GM12873 (cell line): Measurements from ENCODE around the gene AP5Z1.

Source experiments
- CTCF ChIP-seq: IDR thresholded peaks from 2 replicates; pipeline ENCODE4 v1.5.1; 2012; ENCODE audit warnings: low read depth, mild to moderate bottlenecking, moderate library complexity, low read length, control low read depth; ENCODE audit not compliant: insufficient read depth; ENCODE audit errors: missing control alignments

The AP5Z1 gene

DNA sequence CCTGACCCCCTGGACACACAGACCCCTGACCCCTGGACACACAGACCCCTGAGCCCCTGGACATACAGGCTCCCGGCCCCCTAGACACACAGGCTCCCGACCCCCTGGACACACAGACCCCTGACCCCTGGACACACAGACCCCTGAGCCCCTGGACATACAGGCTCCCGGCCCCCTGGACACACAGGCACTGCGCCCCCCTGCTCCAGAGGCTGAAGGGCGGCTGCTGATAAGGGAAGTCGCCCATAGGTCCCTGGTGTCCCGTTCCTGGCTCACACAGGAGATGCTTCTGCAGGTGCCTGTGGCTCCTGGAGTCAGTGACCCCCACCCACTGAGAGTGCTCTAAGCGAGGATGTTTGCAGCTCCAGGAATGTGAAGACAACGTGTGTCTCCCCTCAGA is 3.7 kb upstream of the AP5Z1 start:
- no peak for TF ChIP-seq CTCF

DNA sequence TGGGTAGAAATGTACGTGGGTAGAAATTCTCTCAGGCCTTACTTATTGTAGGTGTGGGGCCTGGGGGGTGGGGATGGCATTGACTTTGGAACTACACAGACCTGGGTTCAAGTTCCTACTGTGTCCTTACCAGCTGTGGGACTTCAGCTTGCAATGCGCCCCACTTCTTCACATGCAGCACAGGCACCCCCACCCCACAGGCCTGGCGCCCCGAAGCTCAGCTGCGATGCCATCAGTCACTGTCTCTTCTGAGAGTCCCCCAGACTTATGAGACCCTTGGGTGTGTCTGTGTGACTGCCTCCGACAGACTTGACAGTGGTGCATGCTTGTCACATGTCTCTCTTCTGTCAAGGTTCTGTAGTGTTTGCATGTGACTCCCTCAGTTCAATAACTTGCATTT is 3.1 kb upstream of the AP5Z1 start:
- no peak for TF ChIP-seq CTCF

DNA sequence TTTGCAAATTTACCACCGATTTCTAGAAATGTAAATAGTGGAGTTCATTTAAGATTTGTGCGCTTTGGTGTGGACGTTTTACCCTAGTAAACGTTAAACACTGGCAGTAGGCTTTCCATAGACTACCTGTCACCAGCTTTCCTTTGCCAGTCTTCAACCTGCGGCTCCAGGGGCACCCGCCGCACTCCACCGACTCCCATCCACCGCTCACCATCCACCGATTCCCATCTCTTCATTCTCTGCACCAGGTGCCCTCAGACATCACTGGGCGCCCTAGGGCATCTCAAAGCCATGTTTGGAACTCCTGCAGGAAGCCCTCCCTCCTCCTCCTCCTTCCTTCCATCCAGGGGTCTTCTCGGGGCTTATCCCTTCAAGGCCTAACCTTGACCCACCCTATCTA is 1.4 kb upstream of the AP5Z1 start:
- no peak for TF ChIP-seq CTCF

- no peak for TF ChIP-seq CTCF
Observed at GRCh38 chr7:4774658-4775249, 669 bp upstream of the AP5Z1 start.

DNA sequence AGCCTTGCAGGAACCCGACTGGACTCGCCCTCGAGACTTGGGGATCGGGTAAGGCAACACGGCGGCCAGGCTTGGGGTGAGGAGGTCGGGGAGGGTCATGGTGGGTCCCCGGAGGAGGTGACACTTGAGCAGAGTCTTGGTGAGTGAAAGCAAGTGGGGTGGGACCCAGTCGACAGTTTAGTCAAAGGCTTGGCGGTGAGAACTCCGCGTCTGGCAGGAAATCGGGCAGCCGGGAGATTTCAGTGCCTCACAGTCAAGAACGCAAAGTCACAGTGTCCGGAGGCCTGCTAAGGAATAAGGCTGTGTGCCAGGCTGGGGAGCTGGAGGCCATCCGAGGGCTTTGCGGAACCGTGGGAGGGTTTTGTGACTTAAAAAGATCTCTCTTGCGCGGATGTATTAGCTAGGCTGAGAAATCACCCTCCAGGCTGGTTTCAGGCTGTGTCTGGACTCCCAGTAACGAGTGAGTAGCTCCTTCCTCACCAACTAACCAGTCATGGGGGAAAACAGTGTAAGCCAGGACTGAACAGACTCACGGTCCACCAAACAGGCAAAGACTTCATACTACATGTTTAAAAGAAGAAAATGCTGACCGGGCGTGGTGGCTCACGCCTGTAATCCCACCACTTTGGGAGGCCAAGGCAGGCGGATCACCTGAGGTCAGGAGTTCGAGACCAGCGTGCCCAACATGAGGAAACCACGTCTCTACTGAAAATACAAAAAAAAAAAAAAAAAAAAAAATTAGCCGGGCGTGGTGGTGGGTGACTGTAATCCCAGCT is 613 bp downstream of the AP5Z1 start:
- no peak for TF ChIP-seq CTCF

DNA sequence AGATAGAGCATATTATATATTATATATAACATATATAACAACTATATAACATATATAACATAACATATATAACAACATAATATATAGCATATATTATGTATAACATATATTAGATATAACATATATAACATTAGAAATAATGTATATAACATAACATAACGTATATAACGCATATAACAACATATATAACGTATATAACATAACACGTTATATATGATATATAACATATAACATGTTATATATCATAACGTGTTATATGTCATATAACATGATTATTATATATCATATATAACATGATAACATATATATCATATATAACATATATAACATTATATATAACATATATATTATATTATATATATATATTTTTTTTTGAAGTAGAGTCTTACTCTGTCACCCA is 3.7 kb downstream of the AP5Z1 start:
- TF ChIP-seq CTCF: no peak

- no peak for TF ChIP-seq CTCF
Observed at GRCh38 chr7:4781366-4782069, 6.1 kb downstream of the AP5Z1 start.
